Measurements from ENCODE around the gene NEMP1.

DNA sequence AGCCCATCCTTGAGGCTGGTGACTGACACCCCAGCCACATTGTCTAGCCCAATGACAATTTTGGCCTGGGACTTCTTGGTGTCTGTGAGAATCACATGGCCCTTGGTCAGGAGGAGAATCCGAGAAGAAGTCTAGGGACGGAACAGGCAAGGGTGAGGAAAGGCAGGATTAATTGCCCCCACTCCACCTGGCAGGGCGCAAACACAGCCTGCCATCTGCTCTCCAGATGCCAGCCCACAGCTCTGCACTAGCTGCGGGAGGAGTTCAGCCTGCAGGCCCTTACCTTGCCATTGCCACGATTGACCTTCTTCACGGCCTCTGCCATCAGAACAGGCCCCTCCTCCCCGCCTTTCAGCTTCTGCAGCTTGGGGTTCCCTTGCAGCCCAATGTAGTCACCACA, 49.1 kb downstream of the NEMP1 start:
- TF ChIP-seq, protein P1, sequence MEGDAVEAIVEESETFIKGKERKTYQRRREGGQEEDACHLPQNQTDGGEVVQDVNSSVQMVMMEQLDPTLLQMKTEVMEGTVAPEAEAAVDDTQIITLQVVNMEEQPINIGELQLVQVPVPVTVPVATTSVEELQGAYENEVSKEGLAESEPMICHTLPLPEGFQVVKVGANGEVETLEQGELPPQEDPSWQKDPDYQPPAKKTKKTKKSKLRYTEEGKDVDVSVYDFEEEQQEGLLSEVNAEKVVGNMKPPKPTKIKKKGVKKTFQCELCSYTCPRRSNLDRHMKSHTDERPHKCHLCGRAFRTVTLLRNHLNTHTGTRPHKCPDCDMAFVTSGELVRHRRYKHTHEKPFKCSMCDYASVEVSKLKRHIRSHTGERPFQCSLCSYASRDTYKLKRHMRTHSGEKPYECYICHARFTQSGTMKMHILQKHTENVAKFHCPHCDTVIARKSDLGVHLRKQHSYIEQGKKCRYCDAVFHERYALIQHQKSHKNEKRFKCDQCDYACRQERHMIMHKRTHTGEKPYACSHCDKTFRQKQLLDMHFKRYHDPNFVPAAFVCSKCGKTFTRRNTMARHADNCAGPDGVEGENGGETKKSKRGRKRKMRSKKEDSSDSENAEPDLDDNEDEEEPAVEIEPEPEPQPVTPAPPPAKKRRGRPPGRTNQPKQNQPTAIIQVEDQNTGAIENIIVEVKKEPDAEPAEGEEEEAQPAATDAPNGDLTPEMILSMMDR (IDR thresholded peaks at IDR 0.05; ENCODE audit: borderline replicate concordance, extremely low read depth, low read length, poor library complexity, severe bottlenecking): no peak
- no peak for TF ChIP-seq EZH2 (IDR thresholded peaks at IDR 0.05; ENCODE audit: borderline replicate concordance, low read depth, low read length, severe bottlenecking)

Data from DND-41 (cell line).